ENCODE results near the gene FEM1A.
"Not testable (repeated sequence)": the region's sequence is repeated elsewhere in the genome, so short reads cannot be mapped to it uniquely, and the experiment has no call there.

Gene FEM1A

GRCh38 chr19:4773047-4773640 lies 18.4 kb upstream of the FEM1A start:
- no peak for DNase-seq (ENCODE audit: low read depth)

GRCh38 chr19:4774136-4774535 lies 17.4 kb upstream of the FEM1A start:
- DNase-seq (ENCODE audit: low read depth), result no peak

- DNase-seq (ENCODE audit: low read depth), result no peak
Observed at GRCh38 chr19:4775627-4776152, 15.8 kb upstream of the FEM1A start.

GRCh38 chr19:4776436-4777211 lies 14.9 kb upstream of the FEM1A start:
- no peak for DNase-seq (ENCODE audit: low read depth)

GRCh38 chr19:4778124-4778523 lies 13.4 kb upstream of the FEM1A start:
- not testable (repeated sequence) for DNase-seq (ENCODE audit: low read depth)

GRCh38 chr19:4780860-4781259 lies 10.7 kb upstream of the FEM1A start:
- no peak for DNase-seq (ENCODE audit: low read depth)

GRCh38 chr19:4781801-4782200 lies 9.7 kb upstream of the FEM1A start:
- no peak for DNase-seq (ENCODE audit: low read depth)

- not testable (repeated sequence) for DNase-seq (ENCODE audit: low read depth)
Observed at GRCh38 chr19:4786412-4787016, 5.0 kb upstream of the FEM1A start.

- DNase-seq (ENCODE audit: low read depth), result not testable (repeated sequence)
Observed at GRCh38 chr19:4792019-4792865, 708 bp downstream of the FEM1A start.

GRCh38 chr19:4792866-4793195 lies 1.3 kb downstream of the FEM1A start:
- not testable (repeated sequence) for DNase-seq (ENCODE audit: low read depth)

- not testable (repeated sequence) for DNase-seq (ENCODE audit: low read depth)
Observed at GRCh38 chr19:4793278-4793677, 1.7 kb downstream of the FEM1A start.

- DNase-seq (ENCODE audit: low read depth), result no peak
Observed at GRCh38 chr19:4794971-4795370, 3.4 kb downstream of the FEM1A start.

- no peak for DNase-seq (ENCODE audit: low read depth)
Observed at GRCh38 chr19:4795400-4795799, 3.9 kb downstream of the FEM1A start.

- no peak for DNase-seq (ENCODE audit: low read depth)
Observed at GRCh38 chr19:4800591-4801081, 9.1 kb downstream of the FEM1A start.

GRCh38 chr19:4801085-4801619 lies 9.6 kb downstream of the FEM1A start:
- no peak for DNase-seq (ENCODE audit: low read depth)

GRCh38 chr19:4802711-4803110 lies 11.2 kb downstream of the FEM1A start:
- DNase-seq (ENCODE audit: low read depth), result no peak

GRCh38 chr19:4803736-4804695 lies 12.5 kb downstream of the FEM1A start:
- DNase-seq (ENCODE audit: low read depth), result no peak

- not testable (repeated sequence) for DNase-seq (ENCODE audit: low read depth)
Observed at GRCh38 chr19:4805140-4805539, 13.6 kb downstream of the FEM1A start.

- DNase-seq (ENCODE audit: low read depth), result no peak
Observed at GRCh38 chr19:4806384-4806783, 14.8 kb downstream of the FEM1A start.

GRCh38 chr19:4807188-4807587 lies 15.7 kb downstream of the FEM1A start:
- no peak for DNase-seq (ENCODE audit: low read depth)
